SU-DHL-6 (cell line): Measurements from ENCODE around the gene SLC35F1.

Experiments
- EZH2phosphoT487 ChIP-seq: fragments of 200-600 bp; sonication (generic), shearing (Covaris generic); conservative IDR thresholded peaks from 2 replicates; pipeline ENCODE4 v1.6.1; 2018; ENCODE audit warnings: mild to moderate bottlenecking, antibody characterized with exemption, low read length, moderate library complexity, mixed read lengths
- TF ChIP-seq, protein P1 (sequence below): fragments of 200-600 bp; sonication (generic); IDR thresholded peaks from one replicate; pipeline ENCODE4 v1.5.1; 2017; ENCODE audit warnings: antibody characterized with exemption, mild to moderate bottlenecking, low read length, moderate library complexity; ENCODE audit not compliant: insufficient read depth, poor library complexity, severe bottlenecking

DNA sequence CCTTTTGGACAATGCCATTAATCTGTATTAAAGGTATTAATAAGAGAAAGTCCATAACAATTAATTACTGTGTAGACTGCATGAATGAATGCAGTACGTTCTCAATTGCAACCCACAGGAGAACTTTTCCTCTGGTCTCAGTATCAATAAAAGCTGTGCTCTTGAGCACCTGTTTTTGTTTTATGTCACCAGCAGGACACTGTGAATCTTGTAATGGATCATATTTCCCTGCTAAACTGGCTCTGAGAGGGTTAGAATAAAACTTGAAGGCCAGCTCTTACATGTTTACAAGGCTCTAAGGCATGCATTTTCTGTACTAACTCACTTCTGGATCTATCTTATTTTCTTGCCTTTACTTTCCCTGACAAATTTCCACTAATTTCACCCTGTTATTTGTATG lies 426.7 kb downstream of the SLC35F1 start:
- TF ChIP-seq, protein P1, sequence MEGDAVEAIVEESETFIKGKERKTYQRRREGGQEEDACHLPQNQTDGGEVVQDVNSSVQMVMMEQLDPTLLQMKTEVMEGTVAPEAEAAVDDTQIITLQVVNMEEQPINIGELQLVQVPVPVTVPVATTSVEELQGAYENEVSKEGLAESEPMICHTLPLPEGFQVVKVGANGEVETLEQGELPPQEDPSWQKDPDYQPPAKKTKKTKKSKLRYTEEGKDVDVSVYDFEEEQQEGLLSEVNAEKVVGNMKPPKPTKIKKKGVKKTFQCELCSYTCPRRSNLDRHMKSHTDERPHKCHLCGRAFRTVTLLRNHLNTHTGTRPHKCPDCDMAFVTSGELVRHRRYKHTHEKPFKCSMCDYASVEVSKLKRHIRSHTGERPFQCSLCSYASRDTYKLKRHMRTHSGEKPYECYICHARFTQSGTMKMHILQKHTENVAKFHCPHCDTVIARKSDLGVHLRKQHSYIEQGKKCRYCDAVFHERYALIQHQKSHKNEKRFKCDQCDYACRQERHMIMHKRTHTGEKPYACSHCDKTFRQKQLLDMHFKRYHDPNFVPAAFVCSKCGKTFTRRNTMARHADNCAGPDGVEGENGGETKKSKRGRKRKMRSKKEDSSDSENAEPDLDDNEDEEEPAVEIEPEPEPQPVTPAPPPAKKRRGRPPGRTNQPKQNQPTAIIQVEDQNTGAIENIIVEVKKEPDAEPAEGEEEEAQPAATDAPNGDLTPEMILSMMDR: no peak
- TF ChIP-seq EZH2phosphoT487: no peak
